GM21367 (cell line): ENCODE results near the gene SELENOI.
"Not testable (repeated sequence)": the region's sequence is repeated elsewhere in the genome, so short reads cannot be mapped to it uniquely, and the experiment has no call there.

Experiments used
- ATAC-seq: cut with Tn5 transposase; IDR thresholded peaks from one replicate; pipeline ENCODE4 v1.9.1; 2021; ENCODE audit not compliant: unreplicated experiment

SELENOI gene

DNA sequence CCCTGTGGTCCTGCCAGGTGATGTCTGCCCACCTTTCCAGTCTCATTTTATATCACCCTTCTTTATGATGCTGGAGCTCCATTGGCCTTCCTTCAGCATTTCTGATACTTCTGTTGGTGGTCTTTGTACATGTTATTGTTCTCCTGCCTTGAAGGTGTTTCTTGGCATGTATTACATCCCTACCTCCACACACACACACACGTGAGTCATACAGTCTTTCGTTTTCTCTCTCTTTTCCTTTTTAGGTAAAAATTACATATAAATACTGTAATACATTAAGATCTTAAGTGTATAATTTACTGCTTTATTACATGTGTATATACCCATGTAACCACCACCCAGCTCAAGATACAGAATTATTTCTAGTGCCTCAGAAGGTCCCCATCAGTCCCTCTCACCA lies 10.8 kb downstream of the SELENOI start:
- no peak for ATAC-seq

DNA sequence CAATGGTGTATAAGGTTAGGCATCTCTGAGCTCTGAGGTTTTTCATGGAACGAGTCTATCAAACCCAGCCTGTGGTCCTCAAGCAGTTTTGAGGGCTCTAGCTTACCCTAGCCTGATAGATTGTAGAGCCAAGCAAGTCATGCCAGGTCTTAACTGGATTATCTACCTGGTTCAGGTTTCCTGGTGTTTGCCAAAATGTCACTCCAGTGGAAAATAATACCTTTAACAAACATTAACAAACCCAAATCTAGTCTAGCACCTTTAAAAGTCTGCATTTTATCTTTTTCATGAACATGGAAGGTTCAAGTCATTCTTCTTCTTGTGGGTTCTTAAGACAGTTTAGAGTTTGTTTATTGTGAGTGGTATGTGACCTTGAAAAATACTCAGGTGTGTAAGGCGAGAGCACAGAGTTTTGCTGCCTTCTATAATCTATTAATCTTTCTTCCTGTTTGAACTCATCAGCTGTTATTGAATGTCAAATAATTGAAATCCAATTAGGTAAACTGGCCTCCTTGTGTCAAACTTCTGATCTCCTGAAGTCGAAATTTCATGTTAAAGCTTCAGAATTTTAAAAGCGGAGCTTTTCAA lies 14.0 kb downstream of the SELENOI start:
- ATAC-seq: no peak

DNA sequence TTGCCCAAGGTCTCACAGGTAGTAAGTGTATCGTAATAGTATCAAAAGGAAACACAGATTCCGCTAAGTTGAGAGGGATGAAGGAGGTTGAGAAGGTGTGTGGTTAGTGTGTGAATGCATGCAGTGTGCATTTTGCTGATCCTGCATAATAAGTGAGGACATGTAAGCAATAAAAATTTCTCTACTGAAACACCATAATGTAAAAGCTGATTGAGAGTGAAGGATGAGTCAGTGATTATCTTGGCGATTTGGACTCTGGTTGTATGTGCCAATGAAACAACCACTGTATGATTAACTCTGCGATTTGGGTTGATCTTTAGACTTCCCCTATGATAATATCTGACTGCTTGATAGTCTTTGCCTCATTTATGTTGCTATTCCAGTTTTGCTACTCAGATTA lies 17.4 kb downstream of the SELENOI start:
- ATAC-seq: no peak

DNA sequence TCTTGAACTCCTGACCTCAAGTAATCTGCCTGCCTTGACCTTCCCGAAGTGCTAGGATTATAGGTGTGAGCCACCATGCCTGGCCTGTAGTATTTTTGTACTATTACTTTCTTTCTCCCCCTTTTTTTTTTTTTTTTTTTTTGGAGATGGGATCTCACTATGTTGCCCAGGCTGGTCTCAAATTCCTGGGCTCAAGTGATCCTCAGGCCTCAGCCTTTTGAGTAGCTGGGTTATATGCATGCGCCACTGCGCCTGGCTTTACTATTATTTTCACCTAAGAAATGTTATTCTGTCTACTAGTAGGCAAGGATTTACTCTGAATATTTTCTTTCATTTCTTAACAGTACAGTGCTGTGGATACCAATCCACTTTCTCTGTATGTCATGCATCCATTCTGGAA lies 18.0 kb downstream of the SELENOI start:
- ATAC-seq: no peak

DNA sequence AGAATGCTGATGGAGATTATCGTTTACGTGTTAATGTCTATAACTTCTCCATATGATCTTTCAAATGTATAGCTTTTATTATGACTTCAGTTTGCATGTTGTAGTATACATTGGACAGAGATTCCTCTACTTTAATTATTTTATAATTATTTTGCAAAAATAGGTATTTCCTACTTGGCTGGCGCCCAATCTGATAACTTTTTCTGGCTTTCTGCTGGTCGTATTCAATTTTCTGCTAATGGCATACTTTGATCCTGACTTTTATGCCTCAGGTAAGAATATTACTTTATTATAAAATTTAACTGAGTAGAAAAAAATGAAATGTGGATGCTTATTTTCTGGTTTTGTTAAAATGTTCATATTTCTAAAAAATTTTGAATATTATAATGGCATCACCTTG lies 18.7 kb downstream of the SELENOI start:
- no peak for ATAC-seq

DNA sequence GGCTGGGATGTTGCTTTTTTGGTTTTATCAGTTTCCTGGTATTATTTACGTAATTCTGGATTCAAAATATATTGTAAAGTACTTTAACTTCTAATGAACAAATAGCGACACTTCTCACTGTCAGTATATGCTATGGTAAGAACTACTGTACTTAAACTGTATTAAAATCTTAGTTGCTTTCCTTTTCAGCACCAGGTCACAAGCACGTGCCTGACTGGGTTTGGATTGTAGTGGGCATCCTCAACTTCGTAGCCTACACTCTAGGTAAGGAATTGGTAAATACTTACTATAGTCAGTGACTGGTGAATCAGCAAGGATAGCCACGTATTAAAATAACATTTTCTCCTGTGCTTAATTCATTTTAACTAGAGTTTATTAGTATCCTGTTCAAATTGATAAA lies 21.0 kb downstream of the SELENOI start:
- no peak for ATAC-seq

DNA sequence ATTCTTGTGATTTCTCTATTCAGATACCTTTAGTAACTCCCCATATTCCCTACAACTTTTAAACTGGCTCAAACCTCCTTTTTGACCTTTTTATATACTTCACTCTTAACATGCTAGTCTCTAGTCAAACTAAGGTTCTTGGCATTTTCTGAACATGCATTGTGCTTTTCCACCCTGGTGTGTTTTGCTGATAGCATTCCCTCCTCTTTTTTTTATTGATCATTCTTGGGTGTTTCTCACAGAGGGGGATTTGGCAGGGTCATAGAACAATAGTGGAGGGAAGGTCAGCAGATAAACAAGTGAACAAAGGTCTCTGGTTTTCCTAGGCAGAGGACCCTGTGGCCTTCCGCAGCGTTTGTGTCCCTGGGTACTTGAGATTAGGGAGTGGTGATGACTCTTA lies 23.7 kb downstream of the SELENOI start:
- ATAC-seq: not testable (repeated sequence)

DNA sequence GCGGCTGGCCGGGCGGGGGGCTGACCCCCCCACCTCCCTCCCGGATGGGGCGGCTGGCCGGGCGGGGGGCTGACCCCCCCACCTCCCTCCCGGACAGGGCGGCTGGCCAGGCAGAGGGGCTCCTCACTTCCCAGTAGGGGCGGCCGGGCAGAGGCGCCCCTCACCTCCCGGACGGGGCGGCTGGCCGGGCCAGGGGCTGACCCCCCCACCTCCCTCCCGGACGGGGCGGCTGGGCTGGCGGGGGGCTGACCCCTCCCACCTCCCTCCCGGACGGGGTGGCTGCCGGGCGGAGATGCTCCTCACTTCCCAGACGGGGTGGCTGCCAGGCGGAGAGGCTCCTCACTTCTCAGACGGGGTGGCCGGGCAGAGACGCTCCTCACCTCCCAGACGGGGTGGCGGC lies 25.0 kb downstream of the SELENOI start:
- not testable (repeated sequence) for ATAC-seq

DNA sequence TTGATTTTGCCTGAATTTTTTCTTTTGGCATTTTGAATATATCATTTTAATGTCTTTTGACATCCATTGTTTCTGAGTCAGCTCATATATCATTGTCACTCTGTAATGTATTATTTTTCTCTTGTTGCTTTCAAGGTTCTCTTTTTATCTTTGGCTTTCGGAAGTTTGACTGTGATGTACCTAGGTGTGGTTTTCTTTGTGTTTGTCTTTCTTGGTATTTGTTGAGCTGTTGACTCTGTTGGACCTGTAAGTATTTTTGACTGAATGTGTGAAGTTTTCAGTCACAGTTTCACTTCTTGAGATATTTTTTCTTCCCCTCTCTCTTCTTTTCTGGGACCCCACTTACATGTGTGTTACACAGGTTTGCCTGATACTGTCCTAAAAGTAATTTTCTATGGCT lies 30.9 kb downstream of the SELENOI start:
- no peak for ATAC-seq

DNA sequence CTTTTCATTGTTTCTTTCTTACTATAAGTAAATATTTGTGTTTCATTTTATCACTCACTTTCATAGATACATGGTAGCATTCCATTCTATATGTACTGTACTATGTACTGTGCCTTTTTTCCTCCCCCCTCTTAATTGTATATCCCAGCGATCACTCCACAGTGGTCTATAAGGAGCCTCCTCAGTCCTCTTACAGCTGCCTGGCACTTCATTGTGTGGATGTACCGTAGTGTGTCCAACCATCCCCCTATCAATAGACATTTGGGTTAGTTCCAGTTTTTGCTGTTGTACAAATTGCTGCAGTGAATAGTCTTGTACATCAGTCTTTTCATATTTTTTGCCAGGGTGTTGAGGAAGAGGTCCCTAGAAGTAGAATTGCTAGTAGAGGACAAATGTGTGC lies 34.3 kb downstream of the SELENOI start:
- no peak for ATAC-seq

DNA sequence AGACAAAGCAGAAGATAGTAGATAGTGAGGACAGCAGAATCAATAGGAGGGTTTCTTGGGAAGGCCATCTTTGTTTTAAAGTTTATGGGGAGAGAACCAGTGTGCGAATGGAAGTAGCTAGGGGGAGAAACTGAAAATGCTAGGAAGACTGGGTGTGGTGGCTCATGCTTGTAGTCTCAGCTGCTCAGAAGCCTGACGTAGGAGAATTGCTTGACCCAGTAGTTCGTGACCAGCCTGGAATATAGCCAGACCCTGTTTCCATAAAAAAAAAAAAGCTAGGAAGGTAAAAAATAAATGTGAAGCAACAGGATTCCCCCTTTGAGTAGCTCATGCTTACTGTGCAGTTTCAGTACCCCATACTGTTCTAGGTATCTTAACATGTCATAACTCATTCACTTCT lies 36.6 kb downstream of the SELENOI start:
- no peak for ATAC-seq

DNA sequence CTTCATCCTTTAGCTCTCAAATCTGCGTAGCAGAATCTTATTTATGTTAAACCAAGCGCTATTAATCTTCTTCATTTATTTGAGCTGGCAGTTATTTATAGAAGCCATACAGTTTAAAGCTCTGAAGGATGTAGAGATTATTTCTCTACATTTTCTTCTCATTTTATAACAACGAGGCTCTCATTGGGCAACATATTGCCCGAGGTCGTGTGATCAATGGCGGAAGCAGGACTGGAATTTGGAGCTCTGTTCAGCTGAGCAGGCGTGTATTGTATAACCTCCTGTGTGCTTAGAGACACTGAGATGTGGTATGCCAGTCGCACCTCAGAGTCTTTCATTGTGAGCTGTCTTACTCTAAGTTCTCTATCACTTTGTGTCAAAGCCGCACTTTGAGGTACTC lies 38.2 kb downstream of the SELENOI start:
- ATAC-seq: no peak

DNA sequence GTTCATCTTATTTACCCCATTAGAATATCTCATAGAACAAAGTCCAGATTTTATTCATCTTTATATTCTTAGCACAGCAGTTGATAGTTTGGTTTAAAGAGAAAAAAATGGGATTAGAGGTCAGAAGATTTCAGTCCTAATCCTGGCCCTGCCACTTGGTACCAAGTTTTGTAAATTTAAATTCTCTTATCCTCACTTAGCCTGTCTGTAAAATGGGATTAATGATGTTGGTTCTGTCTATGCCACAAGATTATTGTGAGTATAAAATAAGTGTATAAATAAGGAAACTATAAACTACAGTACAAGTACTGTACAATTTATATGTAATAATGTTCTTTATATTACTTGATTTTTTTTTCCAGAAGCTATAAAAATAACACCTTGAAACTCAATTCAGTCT lies 38.7 kb downstream of the SELENOI start:
- no peak for ATAC-seq

DNA sequence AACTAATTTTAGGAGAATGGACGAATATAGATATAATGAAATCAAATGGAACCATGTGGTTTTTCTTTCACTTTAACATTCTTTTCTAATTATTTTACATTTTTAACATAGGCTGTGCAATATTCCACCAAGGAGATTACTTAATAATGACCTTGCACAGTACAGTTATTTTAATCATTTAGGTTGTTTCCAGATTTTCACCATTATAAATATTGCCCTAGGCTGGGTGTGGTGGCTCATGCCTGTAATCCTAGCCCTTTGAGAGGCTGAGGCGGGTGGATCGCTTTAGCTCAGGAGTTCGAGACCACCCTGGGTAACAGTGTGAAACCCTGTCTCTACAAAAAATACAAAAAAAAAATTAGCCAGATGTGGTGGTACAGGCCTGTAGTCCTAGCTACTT lies 41.2 kb downstream of the SELENOI start:
- ATAC-seq: no peak

DNA sequence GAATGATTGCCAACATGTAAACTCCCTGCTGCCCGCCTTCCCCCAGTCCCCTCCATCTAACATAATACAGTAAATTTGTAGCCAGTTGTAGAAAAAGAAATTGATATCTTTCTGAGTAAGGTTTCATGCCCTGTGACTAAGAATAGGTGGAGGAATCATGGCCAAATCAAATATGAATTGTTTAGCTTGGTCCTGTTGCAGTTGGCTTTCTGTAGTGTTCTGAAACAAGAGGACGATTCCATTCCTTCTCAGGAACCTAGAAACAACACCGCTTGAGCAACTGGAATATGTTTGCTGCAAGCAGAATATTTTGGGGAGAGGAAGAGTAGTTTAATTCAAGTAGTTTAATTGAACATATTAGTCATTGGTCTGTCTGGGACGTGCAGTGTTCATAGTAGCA lies 48.8 kb downstream of the SELENOI start:
- ATAC-seq: no peak

DNA sequence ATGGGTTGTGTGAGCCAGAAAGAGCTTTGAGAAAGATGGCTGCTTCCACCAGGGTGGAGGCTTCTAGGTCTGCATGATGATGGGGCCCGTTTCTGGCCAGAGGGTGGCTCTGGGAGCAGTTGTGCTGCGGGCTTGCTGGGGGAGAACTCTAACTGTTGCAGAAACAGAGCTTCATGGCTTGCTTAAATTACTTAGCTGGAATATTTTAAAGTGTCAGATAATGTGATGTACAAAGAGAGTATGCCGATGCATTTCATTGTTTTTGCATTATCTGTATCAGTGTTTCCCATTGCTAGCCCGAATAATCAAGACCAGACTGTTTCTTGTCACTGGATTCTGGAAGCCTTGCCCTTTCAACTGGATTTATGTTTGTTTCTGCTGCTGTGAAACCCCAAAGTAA lies 49.5 kb downstream of the SELENOI start:
- no peak for ATAC-seq

DNA sequence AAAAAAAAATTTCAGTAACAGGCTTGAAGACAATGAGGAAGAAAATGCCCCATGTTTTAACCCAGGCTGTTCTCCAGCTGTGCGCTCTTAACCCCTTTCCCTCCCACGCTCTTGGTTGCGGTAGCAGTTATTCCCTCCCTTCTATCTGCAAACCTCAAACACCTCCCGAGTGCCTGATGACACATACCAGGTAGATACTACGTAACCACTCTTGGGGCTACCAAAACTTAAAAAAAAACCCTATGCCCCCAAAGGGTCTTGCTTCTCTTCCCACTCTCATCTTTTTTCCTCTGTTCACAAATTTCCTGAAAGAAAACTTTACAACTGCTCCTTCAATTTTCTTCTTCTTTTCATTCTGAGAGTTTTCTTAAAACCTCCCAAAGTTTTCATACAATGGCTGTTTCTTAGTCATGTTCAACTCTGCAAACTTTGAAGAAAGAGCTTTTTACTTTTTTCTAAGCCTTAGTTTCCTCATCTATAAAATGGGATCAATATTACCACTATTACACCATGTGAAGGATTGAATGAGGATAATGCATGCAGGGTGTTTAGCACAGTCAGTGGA lies 50.9 kb downstream of the SELENOI start:
- no peak for ATAC-seq

DNA sequence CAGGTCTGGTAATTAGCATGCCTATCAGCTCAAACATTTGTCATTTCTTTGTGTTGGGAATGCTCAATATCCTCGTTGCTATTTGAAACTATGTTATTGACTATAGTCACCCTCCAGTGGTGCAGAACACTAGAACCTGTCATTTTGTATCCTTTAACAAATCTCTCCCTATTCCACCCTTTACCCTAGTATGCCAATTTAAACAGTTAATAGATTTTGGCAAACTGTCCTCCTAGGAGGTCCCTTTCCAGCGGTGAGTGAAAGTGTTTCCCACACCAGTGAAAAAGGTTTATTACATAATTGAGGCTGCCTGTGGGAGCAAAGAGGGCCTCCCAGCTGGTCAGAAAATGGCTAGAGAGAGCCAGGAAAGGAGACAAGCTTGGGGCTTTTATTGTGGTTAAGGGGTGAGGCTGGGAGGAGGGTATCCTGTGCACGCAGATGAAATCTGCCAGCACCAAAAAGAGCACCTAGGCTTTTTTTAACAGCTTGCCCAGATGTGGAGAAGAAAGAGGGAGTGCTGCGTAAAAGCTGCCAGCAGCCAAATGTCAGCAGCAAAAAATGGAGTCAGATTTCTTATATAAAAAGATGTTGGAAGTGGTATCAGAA lies 53.9 kb downstream of the SELENOI start:
- ATAC-seq: no peak

DNA sequence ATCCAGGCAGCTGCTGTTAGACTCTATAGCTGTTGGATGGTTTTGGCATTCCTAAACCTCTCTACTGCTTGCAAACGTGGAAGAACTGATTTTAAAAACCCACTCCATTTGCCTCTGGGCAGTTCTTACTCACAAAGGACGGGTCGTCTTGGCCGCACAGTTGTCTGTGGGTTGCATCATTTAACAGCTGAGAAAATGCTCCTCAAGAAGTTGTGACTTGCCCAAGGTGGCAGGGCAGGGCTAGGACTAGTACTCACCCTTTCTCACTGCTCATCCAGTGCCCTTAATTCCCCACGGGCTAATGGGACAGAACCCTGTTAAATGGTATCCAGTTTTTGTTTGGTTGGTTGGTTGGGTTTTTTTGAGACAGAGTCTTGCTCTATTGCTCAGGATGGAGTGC lies 54.8 kb downstream of the SELENOI start:
- ATAC-seq: no peak

DNA sequence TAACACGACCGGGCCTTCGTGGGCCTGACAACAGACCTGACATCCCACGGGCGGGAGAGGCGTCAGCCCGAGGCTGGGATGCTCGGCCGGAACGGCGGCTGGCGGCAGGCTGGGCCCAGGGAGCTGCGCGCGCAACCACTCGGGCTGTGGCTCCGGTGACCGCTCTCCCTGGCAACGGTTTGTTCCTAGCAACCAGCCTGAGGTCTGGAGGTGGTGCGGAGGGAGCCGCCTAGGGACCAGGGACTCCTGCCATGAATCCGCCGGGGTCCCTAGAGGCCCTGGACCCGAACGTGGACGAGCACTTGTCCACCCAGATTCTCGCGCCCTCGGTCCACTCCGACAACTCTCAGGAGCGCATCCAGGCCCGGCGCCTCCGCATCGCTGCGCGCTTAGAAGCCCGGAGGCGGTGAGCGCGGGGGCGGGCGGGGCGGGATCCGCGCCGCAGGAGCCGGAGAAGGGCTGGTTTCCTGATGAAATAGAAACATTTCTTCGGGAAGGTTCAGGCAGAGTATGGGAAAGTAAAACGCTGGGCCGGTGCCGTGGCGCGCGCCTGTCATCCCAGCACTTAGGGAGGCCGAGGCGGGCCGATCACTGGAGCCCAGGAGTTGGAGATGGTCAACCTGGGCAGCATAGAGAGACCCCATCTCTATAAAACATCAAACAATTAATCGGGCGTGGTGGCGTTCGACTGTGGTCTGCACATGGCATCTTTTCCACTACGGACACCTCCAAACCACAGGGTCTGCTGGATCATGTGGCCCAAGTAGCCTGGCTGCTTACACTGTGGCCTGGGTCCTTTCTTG lies 56.0 kb downstream of the SELENOI start, which contains the start of gene DRC1:
DRC1 (plus strand) TSS at position 182 of the 803 bp plus-strand sequence; CDS start at position 252, 70 bp downstream.
- no peak for ATAC-seq

DNA sequence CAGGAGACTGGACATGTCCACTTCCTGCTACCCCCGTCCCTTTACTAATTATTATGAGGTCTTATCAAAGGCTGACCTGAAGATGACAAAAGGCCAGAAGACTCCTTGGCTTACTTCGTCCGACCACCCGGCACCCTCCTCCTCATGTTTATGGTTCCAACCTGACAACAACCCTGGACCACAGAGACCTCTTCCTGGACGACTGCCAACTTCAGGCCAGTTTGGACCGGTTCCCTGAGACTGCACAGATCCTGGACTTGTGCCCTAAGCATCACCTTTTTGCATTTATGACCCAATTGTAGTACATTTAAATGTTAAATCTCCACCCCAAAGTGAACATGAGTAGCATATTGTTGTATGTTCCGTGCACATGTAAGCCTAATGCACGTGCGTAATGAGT lies 61.6 kb downstream of the SELENOI start:
- ATAC-seq: no peak

DNA sequence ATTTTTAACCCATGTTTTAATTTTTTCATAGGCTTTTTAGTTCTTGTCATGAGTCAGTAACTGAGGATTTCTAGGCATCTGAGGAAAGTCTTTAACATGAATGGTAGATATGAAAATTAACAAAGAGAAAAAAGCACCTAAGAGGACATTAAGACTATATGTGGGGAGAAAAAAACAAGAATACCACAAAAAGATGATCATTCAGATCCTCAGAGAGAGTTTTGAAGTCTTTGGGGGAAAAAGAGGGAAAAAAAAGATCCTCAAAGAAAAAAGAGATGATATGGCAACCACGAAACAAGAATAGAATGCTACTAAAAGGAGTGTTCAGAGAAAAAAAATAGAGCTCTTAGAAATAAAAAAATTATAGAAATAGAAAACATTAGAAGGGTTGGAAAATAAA lies 63.8 kb downstream of the SELENOI start:
- no peak for ATAC-seq
